Stimulated activated CD4-positive, alpha-beta T cell treated with anti-CD3 and anti-CD28 coated beads, Interleukin-12 subunit alpha, Interleukin-12 subunit beta, amount 100 ng/mL, for 4 hours (primary cell): ENCODE measurements around the gene TTC8.
"Not testable (repeated sequence)": the region's sequence is repeated elsewhere in the genome, so short reads cannot be mapped to it uniquely, and the experiment has no call there.

Experiments used
- DNase-seq: peaks from one replicate; pipeline ENCODE4 v3.0.0-alpha.2; 2020

The TTC8 gene

DNA sequence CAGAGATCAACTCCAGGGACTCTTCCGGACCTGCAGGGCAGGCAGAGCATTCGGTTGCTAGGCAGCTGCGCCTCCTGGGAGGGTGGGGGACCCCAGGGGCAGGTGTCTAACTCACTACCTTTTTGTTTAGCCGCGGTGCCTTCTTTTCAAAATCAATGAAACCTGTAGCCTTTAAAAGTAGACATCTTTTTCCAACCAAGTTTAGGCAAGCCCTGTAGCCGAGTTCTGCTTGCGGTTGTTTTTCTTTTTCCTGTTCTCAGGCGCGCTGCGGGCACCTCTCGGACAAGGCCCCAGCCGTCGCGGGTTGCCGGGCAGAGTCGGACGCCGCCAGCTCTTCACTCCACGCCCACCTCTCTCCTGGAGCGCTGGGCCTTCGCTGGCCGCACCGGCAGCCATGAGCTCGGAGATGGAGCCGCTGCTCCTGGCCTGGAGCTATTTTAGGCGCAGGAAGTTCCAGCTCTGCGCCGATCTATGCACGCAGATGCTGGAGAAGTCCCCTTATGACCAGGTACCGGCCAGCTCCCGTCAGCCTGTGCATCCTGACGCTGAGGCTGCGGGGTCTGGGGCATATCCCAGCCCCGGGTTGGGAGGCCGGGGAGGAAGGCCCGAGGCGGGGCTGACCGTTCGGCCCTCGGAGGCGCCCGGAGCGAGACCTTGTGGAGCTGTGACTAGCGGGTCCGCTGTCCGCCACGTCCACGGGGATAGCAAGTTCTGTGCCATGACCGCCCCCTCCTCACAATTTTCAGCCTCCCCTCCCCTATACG, at the start of gene TTC8:
TTC8 (plus strand) TSS at position 338 of the 764 bp plus-strand sequence; CDS start at position 395, 57 bp downstream.
- DNase-seq, result peak; percentile 75

- no peak for DNase-seq
Measured at GRCh38 chr14:88775532-88775931, 48.9 kb upstream of the TTC8 start.

DNA sequence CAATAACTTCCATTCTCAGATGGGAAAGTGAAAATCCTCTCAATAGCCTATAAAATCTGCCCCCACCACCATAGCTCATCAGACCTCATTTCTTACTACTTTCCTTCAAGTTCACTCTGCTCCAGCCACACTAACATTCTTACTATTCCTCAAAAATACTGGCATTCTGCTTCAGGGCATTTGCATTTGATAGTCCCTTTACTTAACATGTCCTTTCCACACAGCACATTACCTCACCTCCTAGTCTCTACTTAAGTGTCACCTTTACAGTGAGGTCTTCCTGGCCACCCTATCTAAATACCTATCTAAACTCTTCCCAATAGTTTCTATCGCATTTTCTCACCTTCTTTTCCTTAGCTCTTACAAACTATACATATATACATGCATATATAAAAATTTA, 38.5 kb upstream of the TTC8 start:
- DNase-seq, result no peak

DNA sequence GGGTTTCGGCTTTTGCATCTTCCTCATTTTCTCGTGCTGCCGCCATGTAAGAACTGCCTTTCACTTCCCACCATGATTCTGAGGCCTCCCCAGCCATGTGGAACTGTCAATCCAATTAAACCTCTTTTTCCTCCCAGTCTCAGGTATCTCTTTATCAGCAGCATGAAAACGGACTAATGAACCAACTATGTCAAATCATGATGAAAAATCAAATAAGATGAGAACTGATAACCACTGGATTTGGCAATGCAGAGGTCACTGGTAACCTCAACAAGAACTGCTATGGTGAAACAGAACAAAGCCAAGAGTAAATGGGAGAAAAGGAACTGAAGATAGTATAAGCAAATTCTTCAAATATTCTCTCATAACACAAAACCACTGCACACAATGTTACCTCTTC, 37.7 kb upstream of the TTC8 start:
- no peak for DNase-seq

DNA sequence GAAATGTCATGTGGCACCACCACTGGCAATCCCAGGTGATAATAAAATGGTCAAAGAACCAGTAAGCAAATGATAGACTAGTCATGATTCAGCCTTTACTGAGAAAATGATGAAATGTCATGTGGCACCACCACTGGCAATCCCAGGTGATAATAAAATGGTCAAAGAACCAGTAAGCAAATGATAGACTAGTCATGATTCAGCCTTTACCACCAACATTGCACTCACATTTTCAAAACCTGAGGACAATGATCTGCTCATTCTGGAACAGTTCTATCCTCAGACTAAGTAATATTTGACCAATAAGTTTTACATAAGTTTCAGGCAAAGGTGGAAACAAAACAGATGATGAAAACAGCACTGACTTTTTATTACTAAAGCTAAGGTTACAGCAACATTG, 34.9 kb upstream of the TTC8 start:
- DNase-seq, result not testable (repeated sequence)

- DNase-seq, result no peak
Measured at GRCh38 chr14:88790501-88791251, 33.8 kb upstream of the TTC8 start.

- DNase-seq, result no peak
Measured at GRCh38 chr14:88791252-88791621, 33.2 kb upstream of the TTC8 start.

GRCh38 chr14:88791629-88792472, 32.6 kb upstream of the TTC8 start:
- peak; percentile 30 for DNase-seq

- DNase-seq, result peak; percentile 82
Measured at GRCh38 chr14:88792473-88793258, 31.8 kb upstream of the TTC8 start, which contains the start of gene EML5. TSS of gene EML5 (minus strand) at chr14:88792953. CDS start at chr14:88792503, 450 bp downstream.

DNA sequence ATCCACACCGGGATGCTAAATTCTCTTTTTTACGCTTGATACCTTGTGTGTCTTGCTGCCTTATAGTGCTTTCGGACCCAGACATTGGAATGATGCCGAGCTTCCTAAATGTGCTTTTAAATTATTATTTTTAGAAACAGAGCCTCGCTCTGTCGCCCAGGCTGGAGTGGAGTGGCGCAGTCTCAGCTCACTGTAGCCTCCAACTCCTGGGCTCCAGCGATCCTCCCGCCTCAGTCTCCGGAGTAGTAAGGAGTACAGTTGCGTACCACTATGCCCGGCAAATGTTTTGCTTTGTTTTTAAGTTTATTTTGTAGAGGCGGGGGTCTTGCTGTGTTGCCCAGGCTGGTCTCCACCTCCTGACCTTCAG, 31.2 kb upstream of the TTC8 start:
- DNase-seq, result no peak

- no peak for DNase-seq
Measured at GRCh38 chr14:88798156-88798555, 26.3 kb upstream of the TTC8 start.

DNA sequence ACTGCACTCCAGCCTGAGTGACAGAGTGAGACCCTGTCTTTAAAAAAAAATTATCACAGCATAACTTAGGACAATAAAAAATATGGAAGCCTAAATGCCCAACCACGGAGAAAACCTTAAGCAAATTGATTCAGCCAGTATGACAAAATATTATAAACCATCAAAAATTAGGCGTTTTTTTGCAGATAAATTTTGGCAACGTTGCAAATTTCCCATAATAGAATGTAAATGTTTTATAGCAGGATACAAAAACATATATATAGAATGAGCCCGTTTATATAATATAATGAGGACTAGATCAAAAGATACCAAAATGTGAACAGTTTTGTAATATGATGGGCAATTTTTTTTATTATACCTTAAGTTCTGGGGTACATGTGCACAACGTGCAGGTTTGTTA, 24.9 kb upstream of the TTC8 start:
- no peak for DNase-seq

DNA sequence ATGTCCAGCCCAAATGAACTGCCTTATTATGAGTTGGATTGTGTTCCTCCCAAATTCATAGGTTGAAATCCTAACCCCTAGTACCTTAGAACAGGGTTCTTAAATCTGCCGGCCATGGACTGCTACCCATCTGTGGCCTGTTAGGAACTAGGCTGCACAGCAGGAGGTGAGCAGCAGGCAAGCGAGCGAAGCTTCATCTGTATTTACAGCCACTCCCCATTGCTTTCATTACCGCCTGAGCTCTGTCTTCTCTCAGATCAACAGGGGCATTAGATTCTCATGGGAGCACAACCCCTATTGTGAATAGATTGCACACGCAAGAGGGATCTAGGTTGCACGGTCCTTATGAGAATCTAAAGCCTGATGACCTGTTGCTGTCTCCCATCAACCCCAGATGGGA, 21.9 kb upstream of the TTC8 start:
- DNase-seq, result no peak

DNA sequence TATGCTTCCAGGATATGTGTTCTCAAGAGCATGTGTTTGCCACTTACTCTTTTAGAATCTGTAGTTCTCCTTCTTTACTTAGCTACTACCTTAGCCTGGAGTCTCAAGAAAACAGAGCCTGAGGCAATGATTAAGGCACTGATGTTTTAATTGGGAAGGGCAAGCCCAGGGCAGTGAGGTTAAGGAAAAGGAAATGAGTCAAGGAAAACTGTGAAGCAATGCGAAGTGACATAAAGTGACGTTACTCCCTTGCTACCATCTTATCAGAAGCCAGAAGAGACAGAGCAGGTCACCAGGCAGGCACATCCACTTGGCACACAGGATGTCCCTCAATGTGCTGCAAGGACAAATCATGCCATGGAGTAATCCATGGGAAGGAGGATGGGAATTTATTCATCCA, 20.4 kb upstream of the TTC8 start:
- no peak for DNase-seq

DNA sequence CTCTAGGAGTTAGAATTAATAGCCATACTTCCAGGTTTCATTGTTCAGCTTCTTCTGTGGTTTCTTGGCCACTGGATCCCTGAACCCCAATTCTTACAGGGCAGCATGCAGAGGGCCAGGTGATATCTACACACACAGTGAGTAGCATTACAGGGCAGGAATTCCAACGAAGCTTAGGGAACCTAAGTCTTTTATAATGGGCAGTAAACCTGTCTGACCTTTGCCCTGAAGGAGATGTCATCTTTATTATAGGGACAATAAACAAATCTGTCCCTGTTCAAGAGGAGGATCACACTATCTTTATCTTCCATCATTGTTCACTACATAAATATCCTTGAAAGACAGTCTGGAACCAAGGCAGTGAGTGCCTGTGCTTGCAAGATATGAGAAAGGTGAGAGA, 20.0 kb upstream of the TTC8 start:
- DNase-seq, result no peak

DNA sequence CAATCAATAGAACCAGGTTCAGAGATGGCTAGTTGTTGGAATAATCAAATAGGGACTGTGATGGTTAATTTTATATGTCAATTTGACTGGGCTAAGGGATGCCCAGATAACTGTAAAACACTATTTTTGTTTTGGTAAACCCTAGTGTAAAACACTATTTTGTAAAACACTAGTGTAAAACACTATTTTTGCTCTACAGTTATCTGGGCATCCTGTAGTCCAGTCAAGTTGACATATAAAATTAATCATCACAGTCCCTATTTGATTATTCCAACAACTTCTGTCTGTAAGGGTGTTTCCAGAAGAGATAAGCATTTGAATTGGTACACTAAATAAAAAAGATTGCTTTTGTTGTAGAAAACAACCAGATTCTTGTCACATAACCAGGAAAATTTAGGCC, 16.1 kb upstream of the TTC8 start:
- DNase-seq, result no peak

GRCh38 chr14:88815980-88816379, 8.5 kb upstream of the TTC8 start:
- no peak for DNase-seq

GRCh38 chr14:88818018-88818417, 6.4 kb upstream of the TTC8 start:
- DNase-seq, result no peak

- DNase-seq, result not testable (repeated sequence)
Measured at GRCh38 chr14:88819674-88820073, 4.8 kb upstream of the TTC8 start.

GRCh38 chr14:88821378-88821777, 3.1 kb upstream of the TTC8 start:
- no peak for DNase-seq

- DNase-seq, result no peak
Measured at GRCh38 chr14:88821888-88822287, 2.6 kb upstream of the TTC8 start.

DNA sequence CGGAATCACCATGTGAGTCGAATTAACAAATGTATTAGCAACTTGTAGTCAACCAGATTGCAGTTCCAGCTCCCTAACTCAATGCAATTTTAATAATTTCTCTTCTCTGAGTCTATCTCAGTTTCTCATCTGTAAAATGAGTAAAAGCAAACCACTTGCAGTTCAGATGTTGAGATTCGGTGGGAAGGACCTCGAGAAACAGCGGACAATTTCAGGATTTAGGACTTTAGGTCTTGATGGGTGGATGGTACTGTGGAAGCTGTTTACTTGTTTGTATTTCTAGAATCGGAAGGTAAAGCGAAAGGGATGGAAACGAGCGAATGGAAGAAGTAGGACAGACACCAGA, 510 bp upstream of the TTC8 start:
- no peak for DNase-seq

- no peak for DNase-seq
Measured at GRCh38 chr14:88825078-88825458, 617 bp downstream of the TTC8 start.
